Activated CD4-positive, alpha-beta T cell treated with anti-CD3 and anti-CD28 coated beads for 4 hours (primary cell): ENCODE measurements around the gene PPTC7.
"Not testable (repeated sequence)": the region's sequence is repeated elsewhere in the genome, so short reads cannot be mapped to it uniquely, and the experiment has no call there.

Experiments
- DNase-seq, 2 donors: peaks; one replicate each; pipeline ENCODE4 v3.0.0-alpha.2; 2020

PPTC7 gene, protein sequence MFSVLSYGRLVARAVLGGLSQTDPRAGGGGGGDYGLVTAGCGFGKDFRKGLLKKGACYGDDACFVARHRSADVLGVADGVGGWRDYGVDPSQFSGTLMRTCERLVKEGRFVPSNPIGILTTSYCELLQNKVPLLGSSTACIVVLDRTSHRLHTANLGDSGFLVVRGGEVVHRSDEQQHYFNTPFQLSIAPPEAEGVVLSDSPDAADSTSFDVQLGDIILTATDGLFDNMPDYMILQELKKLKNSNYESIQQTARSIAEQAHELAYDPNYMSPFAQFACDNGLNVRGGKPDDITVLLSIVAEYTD

DNA sequence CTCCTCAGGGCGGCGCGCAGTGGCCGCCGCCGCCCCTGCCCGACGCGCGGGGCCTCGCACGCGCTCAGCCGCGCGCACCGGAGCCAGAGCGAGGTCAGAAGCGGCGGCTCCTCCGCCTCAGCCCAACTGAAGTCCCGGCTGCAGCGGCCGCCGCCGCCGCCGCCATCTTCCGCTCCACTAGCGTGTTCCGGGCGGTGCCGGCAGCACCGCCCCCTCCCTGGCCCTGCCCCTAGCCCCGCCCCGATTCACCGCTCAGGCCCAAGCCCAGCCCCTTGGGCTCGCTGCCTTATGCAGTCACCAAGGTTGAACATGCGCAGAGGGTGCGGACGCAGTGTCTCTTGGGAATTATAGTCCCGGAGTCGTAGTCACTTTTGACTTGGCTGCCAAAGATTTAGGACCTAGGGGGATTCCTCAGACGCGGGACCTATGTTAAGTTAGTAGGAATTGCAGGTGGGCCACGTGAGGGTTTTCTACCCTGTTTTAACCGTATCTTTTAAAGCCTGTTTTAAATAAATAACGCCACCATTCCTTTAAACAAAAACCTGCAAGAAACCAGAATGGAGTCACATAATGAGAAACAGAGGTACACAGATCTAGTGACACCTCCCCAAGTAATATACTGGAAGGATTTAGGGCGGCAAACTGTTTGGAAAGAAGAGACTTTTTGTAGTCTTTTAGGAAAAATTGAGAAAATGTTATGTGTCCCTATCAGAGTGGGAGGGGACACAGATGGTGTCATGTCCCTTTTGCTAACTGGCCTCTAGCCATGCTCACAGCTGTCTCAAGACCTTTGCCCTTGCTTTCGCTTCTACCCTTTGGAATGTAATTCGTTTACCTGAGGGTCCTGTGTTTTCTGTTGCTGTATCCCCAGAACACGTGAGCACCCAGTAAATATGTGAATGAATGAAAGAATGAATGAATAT is at the start of gene PPTC7:
Gene PPTC7 (minus strand): TSS at position 182 of the 923 bp plus-strand sequence. CDS start 287 bp downstream, outside the sequence.
- peak; percentile 97 to 98 for DNase-seq

DNA sequence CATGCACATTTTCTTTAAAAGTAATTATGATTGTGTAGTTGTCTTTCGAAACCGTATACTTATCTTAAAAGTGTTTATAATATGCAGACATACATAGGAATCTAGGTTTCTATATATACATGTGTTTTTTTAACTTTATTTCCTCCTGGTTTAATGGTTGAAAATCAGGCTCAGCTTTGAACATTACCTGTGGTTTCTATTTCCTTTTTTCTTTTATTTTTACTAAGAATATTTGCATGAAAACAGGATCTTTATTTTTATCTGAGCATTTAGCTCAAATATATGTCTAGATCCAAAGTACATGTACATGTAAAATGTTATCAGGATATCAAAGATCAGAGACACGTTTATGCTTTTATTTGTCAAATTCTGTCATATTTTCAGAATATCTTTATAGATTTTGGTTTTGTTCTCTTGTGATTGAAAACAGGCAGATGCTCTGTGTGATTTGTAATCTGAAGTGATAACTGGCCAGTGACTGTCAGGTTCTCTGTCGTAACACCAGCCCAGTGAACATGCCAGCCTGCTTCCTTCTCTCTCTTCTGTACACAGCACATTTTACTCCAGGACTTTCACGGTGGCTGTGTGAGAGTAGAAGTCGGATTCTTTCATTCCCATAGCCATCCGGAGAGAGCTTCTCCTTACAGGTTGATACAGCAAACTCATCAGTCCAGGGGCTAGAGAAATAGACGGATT is 44.5 kb upstream of the PPTC7 start:
- no peak for DNase-seq

DNA sequence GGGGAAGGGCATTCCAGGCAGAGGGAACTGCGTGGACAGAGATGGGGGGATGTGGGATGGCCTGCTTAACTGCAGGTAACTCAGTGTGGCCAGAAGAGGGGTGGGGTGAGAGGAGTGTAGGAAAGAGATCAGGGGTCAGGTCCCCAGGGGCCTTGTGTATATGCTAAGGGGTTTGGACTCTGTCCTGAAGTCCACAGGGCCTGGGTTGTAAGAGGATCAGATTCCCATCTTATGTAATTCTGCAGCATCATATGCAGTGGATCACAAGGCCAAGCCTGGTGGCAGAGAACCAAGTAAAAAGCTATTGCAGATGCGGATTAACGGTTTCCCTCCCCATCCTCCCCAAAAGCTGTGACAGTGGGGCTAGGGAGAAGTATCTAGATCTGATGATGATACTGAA is 39.5 kb upstream of the PPTC7 start:
- no peak for DNase-seq

DNA sequence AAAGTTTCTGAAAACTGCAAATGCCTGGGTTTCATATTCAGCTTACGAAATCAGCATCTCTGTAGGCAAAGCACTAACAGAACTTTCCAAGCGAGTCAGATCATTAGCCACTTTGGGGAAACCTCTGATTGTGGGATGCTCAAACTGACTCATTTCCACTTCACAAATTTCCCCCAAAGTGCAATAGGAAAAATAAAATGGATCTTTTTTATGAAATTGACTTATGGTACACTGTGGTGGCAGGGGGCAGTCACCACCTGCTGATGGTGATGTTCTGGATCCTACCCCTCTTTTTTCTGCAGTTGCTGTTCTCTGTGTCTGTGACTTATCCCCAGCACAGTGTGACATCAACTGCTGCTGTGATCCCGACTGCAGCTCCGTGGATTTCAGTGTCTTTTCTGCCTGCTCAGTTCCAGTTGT is 36.4 kb upstream of the PPTC7 start:
- no peak for DNase-seq

DNA sequence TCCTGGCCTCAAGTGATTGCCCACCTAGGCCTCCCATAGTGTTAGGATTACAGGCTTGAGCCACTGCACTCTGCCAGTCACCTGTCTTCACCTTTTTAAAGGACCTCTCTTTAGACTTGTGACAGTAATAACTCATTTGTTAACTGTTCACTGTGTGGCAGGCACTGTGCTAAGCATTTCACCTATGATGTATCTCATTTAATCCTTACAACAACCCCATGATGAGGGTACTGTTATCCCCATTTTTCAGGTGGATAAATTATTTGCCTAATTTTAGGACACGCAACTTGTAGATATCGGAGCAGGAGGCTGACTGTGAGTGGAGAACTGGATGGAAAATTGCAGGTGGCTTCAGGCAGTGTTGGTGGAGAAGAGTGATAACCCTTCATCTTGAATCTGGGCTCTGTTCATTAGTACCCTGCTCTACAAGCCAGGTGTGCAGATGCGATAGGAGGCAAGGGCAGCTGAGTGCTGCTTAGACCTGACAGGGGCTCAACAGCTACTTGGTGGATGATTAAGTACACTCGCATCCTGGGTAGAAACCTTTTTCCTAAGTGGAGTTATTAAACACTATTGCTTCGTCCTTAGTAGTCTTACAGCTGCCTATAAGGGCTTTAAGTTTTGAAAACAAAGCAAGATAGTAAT is 33.5 kb upstream of the PPTC7 start:
- no peak for DNase-seq

DNA sequence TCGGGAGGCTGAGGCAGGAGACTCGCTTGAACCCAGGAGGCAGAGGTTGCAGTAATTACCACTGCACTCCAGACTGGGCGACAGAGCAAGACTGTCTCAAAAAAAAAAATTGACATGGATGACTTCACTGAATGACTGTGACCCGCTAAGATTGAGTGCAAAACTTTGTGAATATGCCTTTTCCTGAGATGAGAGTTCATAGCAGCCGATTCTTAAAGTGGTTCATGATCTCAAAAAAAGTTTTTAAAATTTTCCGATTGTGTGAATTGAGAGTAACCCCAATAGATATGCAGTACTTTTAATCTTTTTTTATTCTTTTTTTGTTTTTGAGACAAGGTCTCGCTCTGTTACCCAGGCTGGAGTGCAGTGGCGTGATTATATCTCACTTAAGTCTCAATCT is 32.1 kb upstream of the PPTC7 start:
- no peak for DNase-seq

DNA sequence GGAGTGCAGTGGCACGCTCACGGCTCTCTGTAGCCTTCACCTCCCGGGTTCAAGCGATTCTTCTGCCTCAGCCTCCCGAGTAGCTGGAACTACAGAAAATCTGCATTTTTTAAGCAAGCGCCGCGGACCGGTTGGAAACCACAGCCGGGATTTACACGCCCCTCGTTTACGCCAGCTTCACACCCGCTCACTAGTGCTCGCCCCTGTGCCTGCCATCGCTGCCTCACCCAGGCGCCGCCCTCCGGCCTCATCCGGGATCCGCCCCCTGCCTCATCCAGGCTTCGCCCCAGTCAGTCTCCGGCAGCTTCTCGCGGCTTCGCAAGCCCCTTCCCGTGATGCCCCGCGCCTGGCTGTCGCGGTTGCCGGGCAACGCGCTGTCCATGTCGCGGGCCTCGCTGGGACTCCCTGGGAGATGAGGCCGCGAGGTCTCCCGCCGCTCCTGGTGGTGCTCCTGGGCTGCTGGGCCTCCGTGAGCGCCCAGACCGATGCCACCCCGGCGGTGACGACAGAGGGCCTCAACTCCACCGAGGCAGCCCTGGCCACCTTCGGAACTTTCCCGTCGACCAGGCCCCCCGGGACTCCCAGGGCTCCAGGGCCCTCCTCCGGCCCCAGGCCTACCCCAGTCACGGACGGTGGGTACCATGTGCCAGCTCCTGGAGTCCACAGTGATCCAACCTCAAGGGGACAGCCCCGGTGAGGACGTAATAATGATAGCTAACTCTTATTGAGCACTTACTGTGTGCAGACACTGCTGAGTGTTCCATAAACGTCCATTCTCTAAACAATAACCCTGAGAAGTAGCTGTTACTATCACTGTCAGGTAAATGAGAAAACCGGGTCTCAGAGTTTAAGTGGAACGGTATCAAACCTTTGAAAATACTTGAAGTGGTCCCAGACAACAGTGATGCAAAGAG is 30.9 kb upstream of the PPTC7 start, which contains the start of gene TCTN1:
Gene TCTN1 (plus strand): TSS at position 359 of the 914 bp plus-strand sequence. CDS start 54 bp downstream, at position 413.
- peak; percentile 95 to 96 for DNase-seq

DNA sequence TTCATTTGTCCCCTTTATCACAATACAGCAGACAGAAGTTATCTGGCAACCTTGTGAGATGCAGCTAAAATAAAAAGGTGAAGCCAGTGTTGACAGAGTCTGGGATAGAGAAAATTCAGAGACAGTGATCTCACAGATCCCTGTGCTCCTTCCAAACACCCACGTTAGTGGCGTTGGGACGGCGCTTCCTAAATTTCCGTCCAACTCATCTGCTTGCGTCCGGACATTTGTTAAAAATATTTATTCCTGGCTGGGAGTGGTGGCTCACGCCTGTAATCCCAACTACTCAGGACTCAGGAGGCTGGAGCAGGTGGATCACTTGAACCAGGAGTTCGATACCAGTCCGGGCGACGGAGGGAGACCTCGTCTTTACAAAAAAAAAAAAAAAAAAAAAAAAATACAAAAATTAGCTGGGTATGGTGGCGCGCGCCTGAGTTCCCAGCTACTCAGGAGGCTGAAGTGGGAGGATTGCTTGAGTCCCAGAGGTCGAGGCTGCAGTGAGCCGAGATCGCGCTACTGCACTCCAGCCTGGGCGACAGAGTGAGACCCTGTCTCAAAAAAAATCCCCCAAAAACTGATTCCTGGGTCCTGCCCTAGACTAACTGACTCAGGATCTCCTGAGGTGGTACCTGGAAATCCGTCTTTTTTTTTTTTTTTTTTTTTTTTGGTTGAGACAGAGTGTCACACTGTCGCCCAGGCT is 30.1 kb upstream of the PPTC7 start:
- DNase-seq, result no peak

DNA sequence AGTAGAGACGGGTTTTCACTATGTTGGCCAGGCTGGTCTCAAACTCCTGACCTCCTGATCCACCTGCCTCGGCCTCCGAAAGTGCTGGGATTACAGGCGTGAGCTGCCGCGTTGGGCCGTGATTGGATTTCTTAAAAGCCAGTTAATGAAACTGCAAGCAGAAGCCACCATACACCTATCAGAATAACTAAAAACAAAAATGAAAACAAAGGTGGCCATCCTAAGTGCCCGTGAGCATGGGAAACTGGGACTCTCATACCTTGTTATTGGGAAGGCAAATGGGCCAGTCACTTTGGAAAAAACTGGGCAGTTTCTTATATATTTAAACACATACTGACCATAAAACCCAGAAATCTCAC is 23.1 kb upstream of the PPTC7 start:
- DNase-seq, result no peak

DNA sequence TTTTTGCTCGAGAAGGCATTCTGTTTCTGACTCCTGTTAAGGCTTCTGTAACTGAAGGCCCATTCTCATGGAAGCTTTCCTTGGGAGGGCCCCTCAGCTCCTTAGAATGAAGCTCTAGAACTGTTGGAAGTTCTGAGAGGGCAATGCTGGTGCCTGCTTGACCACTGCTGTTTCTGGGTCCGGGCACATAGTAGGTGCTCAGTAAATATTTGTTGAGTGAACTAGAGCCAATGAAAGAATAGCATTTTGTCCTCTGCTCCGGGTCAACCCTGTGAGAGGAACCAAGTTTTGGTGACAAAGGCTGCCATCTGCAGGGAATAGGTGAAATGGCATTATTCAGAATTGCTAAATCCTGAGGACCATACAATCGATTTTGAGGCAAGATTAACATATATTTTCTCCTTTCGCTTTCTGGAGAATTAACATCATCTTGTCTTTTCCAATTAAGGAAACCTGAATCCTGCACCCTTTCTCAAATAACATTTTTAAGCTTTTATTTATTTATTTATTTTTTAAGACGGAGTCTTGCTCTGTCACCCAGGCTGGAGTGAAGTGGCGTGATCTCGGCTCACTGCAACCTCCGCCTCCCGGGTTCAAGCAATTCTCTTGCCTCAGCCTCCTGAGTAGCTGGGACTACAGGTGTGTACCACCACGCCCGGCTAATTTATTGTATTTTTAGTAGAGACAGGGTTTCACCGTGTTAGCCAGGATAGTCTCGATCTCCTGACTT is 19.1 kb upstream of the PPTC7 start:
- peak; percentile 42 to 55 for DNase-seq

DNA sequence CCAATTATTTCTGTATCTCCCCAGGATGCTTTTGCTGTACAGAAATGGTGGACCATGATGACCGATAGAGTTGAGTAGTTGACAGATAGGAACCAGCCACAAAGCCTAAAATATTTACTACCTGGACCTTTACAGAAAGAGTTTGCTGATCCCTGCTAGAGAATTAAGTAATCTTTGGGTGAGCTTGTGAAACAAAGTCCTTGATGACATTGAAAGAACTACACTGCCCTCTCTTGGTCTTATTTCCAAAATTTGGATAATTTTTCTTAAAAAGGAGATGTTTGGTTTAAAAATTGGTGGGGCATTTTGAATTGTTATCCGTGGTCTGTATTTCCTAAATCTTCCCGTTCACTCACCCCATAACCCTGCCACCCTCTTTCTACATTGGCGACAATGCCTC is 17.1 kb upstream of the PPTC7 start:
- no peak for DNase-seq

DNA sequence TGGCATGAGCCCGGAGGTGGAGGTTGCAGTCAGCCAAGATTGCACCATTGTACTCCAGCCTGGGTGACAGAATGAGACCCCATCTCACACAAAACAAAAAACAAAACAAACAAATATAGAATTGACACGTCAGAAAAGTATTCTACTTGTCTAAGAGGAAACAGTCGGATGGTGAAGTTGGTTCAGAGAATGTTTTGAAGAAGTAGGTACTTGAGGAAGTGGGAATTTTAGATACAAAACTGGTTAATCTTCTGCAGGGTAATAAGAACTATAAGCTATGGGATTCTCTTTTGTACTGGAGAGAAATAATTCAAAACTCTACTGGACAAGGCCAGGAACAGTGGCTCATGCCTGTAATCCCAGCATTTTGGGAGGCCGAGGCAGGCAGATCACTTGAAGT is 16.2 kb upstream of the PPTC7 start:
- DNase-seq, result no peak

DNA sequence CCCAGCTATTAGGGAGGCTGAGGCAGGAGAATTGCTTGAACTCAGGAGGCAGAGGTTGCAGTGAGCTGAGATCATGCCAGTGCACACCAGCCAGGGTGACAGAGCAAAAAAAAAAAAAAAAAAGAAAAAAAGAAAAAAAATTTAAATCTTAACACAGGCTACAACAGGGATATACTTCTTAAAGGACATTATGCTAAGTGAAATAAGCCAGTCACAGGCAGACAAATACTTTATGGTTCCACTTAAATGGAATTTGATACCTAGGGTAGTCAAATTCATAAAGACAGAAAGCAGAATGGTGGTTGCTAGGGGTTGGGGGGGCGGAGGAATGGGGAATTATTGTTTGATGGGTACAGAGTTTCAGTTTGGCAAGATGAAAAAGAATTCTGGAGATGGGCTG is 14.8 kb upstream of the PPTC7 start:
- DNase-seq, result no peak

DNA sequence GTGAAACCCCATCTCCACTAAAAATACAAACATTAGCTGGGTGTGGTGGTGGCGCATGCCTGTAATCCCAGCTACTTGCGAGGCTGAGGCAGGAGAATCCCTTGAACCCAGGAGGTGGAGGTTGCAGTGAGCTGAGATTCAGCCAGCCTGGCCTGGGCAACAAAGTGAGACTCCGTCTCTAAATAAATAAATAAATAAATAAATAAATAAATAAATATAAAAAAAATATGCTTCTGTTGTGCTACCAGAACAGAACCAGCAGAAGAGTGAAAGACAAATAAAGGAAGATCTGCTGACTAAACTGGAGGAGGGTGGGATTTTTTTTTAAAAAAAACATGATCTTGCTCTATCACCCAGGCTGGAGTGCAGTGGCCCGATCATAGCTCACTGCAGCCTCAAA is 9.8 kb upstream of the PPTC7 start:
- DNase-seq, result not testable (repeated sequence)

DNA sequence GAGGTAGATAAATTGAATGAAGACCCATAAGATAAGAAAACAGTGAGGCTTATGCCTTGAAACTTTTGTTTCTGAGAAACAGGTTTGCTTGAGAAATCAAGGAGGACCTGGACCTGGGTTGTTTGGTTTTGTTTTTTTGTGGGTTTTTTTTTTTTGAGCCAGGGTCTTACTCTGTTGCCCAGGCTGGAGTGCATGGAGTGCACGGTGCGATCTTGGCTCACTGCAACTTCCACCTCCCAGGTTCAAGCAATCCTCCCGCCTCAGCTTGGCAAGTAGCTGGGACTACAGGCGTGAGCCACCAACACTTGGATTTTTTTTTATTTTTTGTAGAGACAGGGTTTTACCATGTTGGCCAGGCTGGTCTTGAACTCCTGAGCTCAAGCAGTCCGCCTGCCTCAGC is 9.0 kb upstream of the PPTC7 start:
- DNase-seq, result no peak

DNA sequence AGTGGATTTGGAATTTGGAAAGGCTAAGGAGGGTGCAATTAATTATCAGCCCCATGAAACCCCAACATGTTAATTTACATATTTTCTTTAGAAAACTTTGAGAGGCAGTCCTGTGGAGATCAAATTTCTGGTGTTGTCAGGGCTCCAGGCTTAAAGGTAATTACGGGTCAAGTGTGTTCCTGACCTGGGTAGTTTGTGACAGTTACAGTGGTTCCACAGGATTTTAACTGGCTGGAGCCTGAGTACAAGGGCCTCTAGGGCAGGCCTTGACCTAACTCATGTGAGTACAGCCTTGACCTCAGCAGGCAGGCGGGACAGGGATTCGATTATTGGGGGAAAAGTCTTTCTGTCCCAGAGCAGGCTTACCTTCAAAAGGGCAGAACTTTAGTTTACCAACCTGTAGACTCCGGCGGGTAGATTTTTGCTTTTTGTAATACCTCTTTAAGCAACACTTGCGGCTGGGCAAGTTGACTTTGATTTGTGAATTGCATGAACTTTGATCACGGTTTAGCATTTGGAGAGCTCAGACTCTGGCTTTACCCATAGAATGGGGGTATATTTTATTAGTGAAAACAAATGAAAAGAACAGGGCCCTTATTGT is 8.4 kb upstream of the PPTC7 start:
- no peak for DNase-seq

DNA sequence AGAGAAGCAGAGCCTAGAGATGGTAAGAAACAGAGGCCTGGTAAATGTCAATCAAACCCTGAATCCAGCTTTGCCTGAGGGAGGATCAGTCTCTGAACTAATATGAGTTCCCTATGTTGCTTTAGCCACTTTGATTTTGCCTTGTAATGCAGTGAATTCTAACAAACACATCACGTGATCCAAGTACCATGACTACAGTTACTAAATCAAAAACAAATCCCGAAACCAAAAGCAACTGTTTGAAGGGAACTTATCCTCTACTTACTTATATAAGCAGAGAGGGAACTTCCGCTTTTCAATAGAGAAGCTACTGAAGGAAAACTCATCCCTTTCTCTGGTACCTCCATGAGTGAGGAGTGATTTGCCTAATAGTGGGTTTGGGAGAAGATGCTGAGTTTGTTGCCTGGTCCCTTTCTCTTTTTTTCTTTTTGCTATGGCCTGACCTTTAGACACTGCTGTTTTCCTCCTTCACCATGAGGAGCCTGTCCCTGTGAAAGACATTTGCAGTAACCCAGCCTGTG is 7.7 kb upstream of the PPTC7 start:
- no peak for DNase-seq

DNA sequence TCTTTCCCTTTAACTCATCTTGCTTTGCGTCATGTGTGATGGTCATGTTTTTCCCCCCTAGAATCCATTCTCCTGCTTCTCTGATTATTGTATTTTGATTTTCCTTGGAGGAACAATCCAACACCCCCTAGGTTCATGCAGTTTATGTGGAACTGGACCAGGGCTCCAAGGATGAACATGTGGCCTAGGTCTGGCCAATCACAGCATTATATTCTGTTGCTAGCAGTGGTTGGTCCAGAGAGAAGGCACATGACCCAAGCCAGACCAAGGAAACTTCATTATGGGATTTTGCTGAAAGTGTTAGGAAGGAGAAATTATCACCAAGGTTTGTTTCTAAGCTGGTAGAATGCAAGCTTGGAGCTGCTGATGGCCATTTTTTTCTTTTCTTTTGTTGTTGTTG is 6.9 kb upstream of the PPTC7 start:
- no peak for DNase-seq

DNA sequence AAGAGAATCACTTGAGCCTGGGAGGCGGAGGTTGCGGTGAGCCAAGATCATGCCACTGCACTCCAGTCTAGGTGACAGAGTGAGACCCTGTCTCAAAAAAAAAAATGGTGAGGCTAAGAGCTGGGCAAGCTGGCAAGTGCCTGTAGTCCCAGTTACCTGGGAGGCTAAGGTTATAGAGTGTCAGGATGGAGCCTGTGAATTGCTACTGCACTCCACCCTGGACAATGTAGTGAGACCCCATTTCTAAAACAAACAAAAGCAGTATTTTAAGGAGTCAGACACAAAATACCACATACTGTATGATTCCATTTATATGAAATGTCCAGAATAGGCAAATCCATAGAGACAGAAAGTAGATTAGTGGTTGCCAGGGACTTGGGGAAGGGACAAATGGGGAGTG is 4.0 kb upstream of the PPTC7 start:
- DNase-seq, result not testable (repeated sequence)
